ENCODE measurements around the gene MINAR1.

MINAR1 gene

GRCh38 chr15:79433276-79433990, 1.3 kb downstream of the MINAR1 start:
- DNase-seq: no peak

GRCh38 chr15:79434361-79434760, 2.2 kb downstream of the MINAR1 start:
- no peak for DNase-seq

GRCh38 chr15:79436037-79436780, 4.1 kb downstream of the MINAR1 start:
- no peak for DNase-seq

GRCh38 chr15:79437275-79438000, 5.3 kb downstream of the MINAR1 start:
- no peak for DNase-seq

GRCh38 chr15:79439236-79439635, 7.1 kb downstream of the MINAR1 start:
- no peak for DNase-seq

GRCh38 chr15:79440355-79440908, 8.3 kb downstream of the MINAR1 start:
- no peak for DNase-seq

- peak; percentile 74 for DNase-seq
These were observed 10.8 kb downstream of the MINAR1 start for GRCh38 chr15:79442911-79443310.

GRCh38 chr15:79447060-79447459, 14.9 kb downstream of the MINAR1 start:
- no peak for DNase-seq

- DNase-seq: no peak
These were observed 18.5 kb downstream of the MINAR1 start for GRCh38 chr15:79450648-79451047.

- DNase-seq: no peak
These were observed 19.3 kb downstream of the MINAR1 start for GRCh38 chr15:79451361-79451999.

GRCh38 chr15:79452244-79453051, 20.3 kb downstream of the MINAR1 start:
- DNase-seq: no peak

GRCh38 chr15:79453446-79453845, 21.3 kb downstream of the MINAR1 start:
- no peak for DNase-seq

- no peak for DNase-seq
These were observed 21.9 kb downstream of the MINAR1 start for GRCh38 chr15:79454063-79454462.

- no peak for DNase-seq
These were observed 23.2 kb downstream of the MINAR1 start for GRCh38 chr15:79455361-79455760.

- DNase-seq: no peak
These were observed 23.8 kb downstream of the MINAR1 start for GRCh38 chr15:79455943-79456342.

GRCh38 chr15:79458491-79458890, 26.4 kb downstream of the MINAR1 start:
- DNase-seq: no peak

- DNase-seq: no peak
These were observed 27.5 kb downstream of the MINAR1 start for GRCh38 chr15:79459666-79460065.

GRCh38 chr15:79463043-79463780, 31.1 kb downstream of the MINAR1 start:
- DNase-seq: no peak

- no peak for DNase-seq
These were observed 31.7 kb downstream of the MINAR1 start for GRCh38 chr15:79463781-79464270.

- DNase-seq: no peak
These were observed 34.4 kb downstream of the MINAR1 start for GRCh38 chr15:79466488-79466887.

Data from NCI-H1417 treated with DMSO at 0.1 percent for 48 hours (cell line).